Lower leg skin (tissue), 4 donors: Measurements from ENCODE around the gene KCNIP4. TPM values are rescaled to one million over a fixed set of nuclear protein-coding genes. Genes with fewer than 3 reads are reported as not detected.

Experiments
- DNase-seq, 2 donors: peaks; one replicate each; pipeline ENCODE4 v3.0.0-alpha.2; 2019; ENCODE audit warnings: low spot score in 2 of 2
- H3K4me3 ChIP-seq: fragments of 200-600 bp; sonication (generic); 2 replicates; pipeline ENCODE4 v1.5.1; 2017; ENCODE audit warnings: mild to moderate bottlenecking, low read depth; ENCODE audit not compliant: poor library complexity, severe bottlenecking
- POLR2A ChIP-seq, 2 donors: fragments of 450-650 bp; IDR thresholded peaks; one replicate each; pipeline ENCODE4 v1.6.1; 2016 to 2017; ENCODE audit warnings: antibody characterized with exemption in 2 of 2, mild to moderate bottlenecking in 1 of 2, moderate library complexity in 1 of 2
- WGBS, 2 donors: methylation state at CpG; one replicate each; pipeline ENCODE4 v1.1.5; 2018; 5-methylcytosine and 5-hydroxymethylcytosine counted together
- intact Hi-C: fragments of 100-400 bp; cut with DNase I; formaldehyde crosslinking; loops from one replicate; pipeline ENCODE4 v1.15.0; 2023; ENCODE audit warnings: low total_unique reads
- microRNA-seq, 2 donors: library from miRNA; unstranded; fragments of <30 nt; microRNA quantifications; one replicate each; pipeline ENCODE4, GENCODE V29; 2016; ENCODE audit warnings: borderline replicate concordance in 2 of 2, borderline number of aligned reads in 1 of 2
- total RNA-seq, 4 donors: library from RNA; depleted of rRNA; stranded (reverse); fragments of >200 nt; gene quantifications; one replicate each; pipeline ENCODE4 v1.1.0, GENCODE V29; 2016
- TF ChIP-seq, protein P1 (sequence below), 3 donors: fragments of 450-650 bp; IDR thresholded peaks; one replicate each; pipeline ENCODE4 v1.5.1; 2016; ENCODE audit warnings: antibody characterized with exemption in 3 of 3, mild to moderate bottlenecking in 3 of 3, moderate library complexity in 2 of 3

The KCNIP4 gene
- total RNA-seq, 4 donors from 2014 or later, result not detected

DNA sequence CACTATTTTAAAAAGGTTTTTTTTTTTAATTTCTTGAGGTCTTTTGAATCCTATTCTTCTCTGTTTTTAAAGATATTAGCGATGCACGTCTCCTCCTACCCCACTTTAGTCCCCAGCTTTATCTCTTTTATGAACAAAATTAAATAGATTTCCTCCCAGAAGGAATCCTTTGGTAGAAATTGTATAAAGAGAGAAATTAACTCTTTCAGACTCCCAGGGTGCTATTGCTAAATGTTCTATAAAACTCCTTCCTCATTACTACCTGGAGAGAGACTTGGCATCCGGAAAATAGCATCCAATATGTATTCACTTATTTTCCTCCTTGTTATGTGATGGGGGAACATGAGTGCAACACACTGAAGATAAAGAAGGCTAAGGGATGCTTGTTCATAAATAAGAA, 1264.8 kb downstream of the KCNIP4 start:
- TF ChIP-seq, protein P1, sequence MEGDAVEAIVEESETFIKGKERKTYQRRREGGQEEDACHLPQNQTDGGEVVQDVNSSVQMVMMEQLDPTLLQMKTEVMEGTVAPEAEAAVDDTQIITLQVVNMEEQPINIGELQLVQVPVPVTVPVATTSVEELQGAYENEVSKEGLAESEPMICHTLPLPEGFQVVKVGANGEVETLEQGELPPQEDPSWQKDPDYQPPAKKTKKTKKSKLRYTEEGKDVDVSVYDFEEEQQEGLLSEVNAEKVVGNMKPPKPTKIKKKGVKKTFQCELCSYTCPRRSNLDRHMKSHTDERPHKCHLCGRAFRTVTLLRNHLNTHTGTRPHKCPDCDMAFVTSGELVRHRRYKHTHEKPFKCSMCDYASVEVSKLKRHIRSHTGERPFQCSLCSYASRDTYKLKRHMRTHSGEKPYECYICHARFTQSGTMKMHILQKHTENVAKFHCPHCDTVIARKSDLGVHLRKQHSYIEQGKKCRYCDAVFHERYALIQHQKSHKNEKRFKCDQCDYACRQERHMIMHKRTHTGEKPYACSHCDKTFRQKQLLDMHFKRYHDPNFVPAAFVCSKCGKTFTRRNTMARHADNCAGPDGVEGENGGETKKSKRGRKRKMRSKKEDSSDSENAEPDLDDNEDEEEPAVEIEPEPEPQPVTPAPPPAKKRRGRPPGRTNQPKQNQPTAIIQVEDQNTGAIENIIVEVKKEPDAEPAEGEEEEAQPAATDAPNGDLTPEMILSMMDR (IDR thresholded peaks at IDR 0.05), result no peak
- TF ChIP-seq POLR2A (IDR thresholded peaks at IDR 0.05), result no peak
- no peak overlapping the region for H3K4me3 ChIP-seq
- no peak for DNase-seq
- WGBS, 2 donors, result 83 to 87% methylated on average over 3 of the region's 3 CpGs
- intact Hi-C loops, result loop anchor here (5.0 kb wide), 1 partner anchor 1986 kb away; no protein-coding TSS in a partner anchor

DNA sequence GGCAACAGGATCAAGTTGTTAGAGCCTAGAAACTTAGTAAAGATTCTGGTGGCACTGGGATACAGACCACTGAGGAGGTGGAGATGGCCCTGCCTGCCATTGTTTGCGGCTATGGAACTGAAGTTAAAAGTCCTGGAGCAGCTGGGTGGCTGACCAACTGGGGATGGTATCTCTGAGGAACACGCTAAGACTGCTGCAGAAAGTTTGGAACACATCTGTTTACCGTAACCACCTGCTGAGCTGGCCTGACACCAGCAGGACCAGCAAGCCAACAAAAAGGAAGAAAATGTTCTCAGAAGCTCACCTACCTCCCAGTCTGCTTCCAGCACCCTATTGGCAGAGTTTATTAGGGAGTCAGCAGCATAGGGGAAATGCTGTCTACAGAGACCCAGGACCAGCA, 1265.7 kb downstream of the KCNIP4 start:
- DNase-seq, result no peak
- intact Hi-C loops, result loop anchor here (5.0 kb wide), 1 partner anchor 1986 kb away; no protein-coding TSS in a partner anchor
- H3K4me3 ChIP-seq, result no peak overlapping the region
- TF ChIP-seq, protein P1 (IDR thresholded peaks at IDR 0.05), result no peak
- TF ChIP-seq POLR2A (IDR thresholded peaks at IDR 0.05), result no peak
- WGBS, 2 donors, result 66 to 68% methylated on average over 3 of the region's 3 CpGs

DNA sequence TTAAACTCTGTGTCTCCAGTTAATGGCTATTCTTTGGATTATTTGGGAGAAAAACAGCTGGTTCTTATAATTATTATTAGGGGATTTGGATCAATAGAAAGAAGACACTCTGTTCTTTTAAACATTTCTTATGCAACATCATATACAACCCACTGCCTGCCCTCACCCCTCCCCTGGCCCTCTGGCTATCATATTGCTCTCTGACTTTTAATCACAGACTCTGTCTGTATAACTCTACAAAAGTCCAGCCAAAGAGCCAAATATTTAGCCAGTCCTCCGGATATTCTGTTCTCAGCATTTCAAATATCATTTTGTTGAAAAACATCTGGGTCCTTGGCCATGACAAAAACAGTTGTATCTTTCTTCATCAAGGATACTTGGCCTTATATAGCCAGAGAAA, 1267.3 kb downstream of the KCNIP4 start:
- no peak for DNase-seq
- intact Hi-C loops, result loop anchor here (5.0 kb wide), 1 partner anchor 1984 kb away; no protein-coding TSS in a partner anchor
- no peak overlapping the region for H3K4me3 ChIP-seq
- WGBS, 2 donors, result 72 to 76% methylated on average over 1 of the region's 1 CpG
- TF ChIP-seq POLR2A (IDR thresholded peaks at IDR 0.05), result no peak
- TF ChIP-seq, protein P1 (IDR thresholded peaks at IDR 0.05), result no peak

DNA sequence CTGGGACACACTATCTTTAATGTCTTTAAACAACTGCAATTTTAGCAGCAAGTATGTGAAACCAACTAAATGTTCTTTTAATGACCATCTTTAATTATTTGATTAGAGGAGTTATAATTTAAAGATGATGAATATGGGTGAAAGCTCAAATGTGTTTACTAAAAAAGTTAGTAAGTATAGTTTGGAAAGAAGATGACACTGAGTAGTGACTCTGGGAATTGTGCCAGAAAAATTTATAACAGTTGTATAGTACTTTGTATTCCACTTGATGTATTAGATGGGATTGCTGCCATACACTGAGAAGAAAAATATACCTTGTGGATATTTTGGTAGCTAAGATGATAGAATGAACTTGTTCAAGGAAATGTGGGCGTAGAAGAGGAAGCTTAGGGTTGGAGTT, 1267.8 kb downstream of the KCNIP4 start:
- no peak for DNase-seq
- intact Hi-C loops, result loop anchor here (5.0 kb wide), 1 partner anchor 1983 kb away; no protein-coding TSS in a partner anchor
- TF ChIP-seq, protein P1 (IDR thresholded peaks at IDR 0.05), result no peak
- no peak for TF ChIP-seq POLR2A (IDR thresholded peaks at IDR 0.05)
- 34 to 49% methylated on average over 1 of the region's 1 CpG for WGBS, 2 donors
- no peak overlapping the region for H3K4me3 ChIP-seq

DNA sequence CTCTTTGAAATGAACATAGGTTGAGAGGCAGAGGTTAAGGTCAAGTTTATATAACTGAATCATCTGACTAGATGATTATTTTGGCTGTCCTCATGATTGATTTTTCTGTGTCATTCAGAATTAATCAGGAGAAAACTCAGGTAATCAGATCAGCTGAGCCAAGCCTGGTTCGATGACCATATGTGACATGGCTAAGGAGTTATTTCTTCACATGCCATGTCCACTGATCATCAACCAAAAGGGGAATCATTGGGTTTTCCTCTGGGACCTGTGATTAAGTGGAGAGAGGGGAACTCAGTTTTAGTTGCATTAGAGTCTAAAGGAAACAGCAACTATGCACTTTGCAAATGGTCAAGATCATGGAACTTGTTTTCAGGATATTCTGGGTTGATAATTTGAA, 1268.6 kb downstream of the KCNIP4 start:
- intact Hi-C loops, result loop anchor here (5.0 kb wide), 1 partner anchor 1983 kb away; no protein-coding TSS in a partner anchor
- no peak for TF ChIP-seq POLR2A (IDR thresholded peaks at IDR 0.05)
- TF ChIP-seq, protein P1 (IDR thresholded peaks at IDR 0.05), result no peak
- WGBS, 2 donors, result 75 to 91% methylated on average over 1 of the region's 1 CpG
- H3K4me3 ChIP-seq, result no peak overlapping the region
- no peak for DNase-seq

Small RNAs within 50 kb of the gene (microRNA-seq; reads per million reads assigned to microRNA genes)
- gene MIR7978, result 0 to 0.57 reads per million in 2 donors
